Colonic mucosa (tissue), 4 donors: Measurements from ENCODE around the gene OR2A25. TPM values are rescaled to one million over a fixed set of nuclear protein-coding genes. Genes with fewer than 3 reads are reported as not detected.

ENCODE experiments used
- DNase-seq: peaks from one replicate; pipeline ENCODE4 v3.0.0-alpha.2; 2020
- H3K27ac ChIP-seq: fragments of 200-600 bp; one replicate; pipeline ENCODE4 v1.8.0; 2021
- H3K27me3 ChIP-seq: fragments of 200-600 bp; one replicate; pipeline ENCODE4 v1.8.0; 2021
- H3K36me3 ChIP-seq: fragments of 200-600 bp; one replicate; pipeline ENCODE4 v1.8.0; 2021
- H3K4me1 ChIP-seq: fragments of 200-600 bp; one replicate; pipeline ENCODE4 v1.8.0; 2021; ENCODE audit warnings: mild to moderate bottlenecking
- H3K4me3 ChIP-seq: fragments of 200-600 bp; one replicate; pipeline ENCODE4 v1.8.0; 2021
- H3K9ac ChIP-seq, 2 donors: one replicate each; pipeline ENCODE4 v1.7.0; 2013; ENCODE audit warnings: control low read depth in 2 of 2, low read depth in 2 of 2, low read length in 2 of 2
- H3K9me3 ChIP-seq: fragments of 200-600 bp; one replicate; pipeline ENCODE4 v1.8.0; 2021
- intact Hi-C: fragments of 100-400 bp; cut with DNase I; formaldehyde crosslinking; loops from one replicate; pipeline ENCODE4 v1.14.1; 2022
- total RNA-seq, 2 donors: library from RNA; stranded (reverse); fragmentation: NEBNext Ultra II Directional in 1 of 2; extraction: Animal tissue kit (Norgen Biotek cat#: 25700) in 1 of 2; gene quantifications; one replicate each; pipeline ENCODE4 v1.2.1, GENCODE V29; 2021
- TF ChIP-seq, protein P1 (sequence below): fragments of 200-600 bp; IDR thresholded peaks from one replicate; pipeline ENCODE4 v1.8.0; 2022; ENCODE audit warnings: antibody characterized with exemption, mild to moderate bottlenecking
- donor health status: healthy.
- donor health status: DM: no; HTN: no; CAD: no.
- donor health status: DM: no; HTN: no; CAD: no.

OR2A25 gene
- total RNA-seq, 2 donors from 2014 or later: not detected

DNA sequence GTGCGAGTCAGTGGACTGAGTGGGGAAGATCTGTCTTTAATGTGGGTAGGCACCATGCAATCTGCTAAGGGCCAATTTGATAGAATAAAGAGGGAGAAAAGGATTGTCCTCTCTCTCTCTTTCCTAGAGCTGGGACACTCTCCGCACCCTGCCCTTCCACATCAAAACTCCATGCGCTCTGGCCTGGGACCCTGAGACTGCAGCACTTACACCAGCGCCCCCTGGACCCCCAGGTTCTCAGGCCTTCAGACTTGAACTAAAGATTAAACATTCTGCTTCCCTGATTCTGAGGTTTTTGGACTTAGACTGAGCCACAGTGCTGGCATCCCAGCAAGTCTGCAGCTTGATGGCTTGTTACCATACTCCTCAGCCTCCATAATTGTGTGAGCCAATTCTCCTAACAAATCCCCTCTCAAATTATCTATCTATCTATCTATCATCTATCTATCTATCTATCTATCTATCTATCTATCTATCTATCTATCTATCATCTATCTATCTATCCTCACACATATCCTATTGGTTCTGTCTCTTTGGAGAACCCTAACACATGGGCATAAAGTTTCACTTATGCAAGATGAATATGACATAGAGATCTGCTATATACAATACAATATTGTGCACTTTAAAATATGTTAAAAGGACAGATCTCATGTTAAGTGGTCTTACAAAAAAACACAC is 43.3 kb upstream of the OR2A25 start:
- H3K4me3 ChIP-seq: no peak overlapping the region
- H3K36me3 ChIP-seq: no peaks in the 10 kb centered on the region
- H3K27me3 ChIP-seq: no peaks in the 10 kb centered on the region
- H3K9ac ChIP-seq: no peak overlapping the region
- H3K27ac ChIP-seq: no peak overlapping the region
- no peaks in the 10 kb centered on the region for H3K9me3 ChIP-seq
- no peaks in the 10 kb centered on the region for H3K4me1 ChIP-seq
- DNase-seq: no peak
- intact Hi-C loops: no loop called here
- TF ChIP-seq, protein P1, sequence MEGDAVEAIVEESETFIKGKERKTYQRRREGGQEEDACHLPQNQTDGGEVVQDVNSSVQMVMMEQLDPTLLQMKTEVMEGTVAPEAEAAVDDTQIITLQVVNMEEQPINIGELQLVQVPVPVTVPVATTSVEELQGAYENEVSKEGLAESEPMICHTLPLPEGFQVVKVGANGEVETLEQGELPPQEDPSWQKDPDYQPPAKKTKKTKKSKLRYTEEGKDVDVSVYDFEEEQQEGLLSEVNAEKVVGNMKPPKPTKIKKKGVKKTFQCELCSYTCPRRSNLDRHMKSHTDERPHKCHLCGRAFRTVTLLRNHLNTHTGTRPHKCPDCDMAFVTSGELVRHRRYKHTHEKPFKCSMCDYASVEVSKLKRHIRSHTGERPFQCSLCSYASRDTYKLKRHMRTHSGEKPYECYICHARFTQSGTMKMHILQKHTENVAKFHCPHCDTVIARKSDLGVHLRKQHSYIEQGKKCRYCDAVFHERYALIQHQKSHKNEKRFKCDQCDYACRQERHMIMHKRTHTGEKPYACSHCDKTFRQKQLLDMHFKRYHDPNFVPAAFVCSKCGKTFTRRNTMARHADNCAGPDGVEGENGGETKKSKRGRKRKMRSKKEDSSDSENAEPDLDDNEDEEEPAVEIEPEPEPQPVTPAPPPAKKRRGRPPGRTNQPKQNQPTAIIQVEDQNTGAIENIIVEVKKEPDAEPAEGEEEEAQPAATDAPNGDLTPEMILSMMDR: no peak

DNA sequence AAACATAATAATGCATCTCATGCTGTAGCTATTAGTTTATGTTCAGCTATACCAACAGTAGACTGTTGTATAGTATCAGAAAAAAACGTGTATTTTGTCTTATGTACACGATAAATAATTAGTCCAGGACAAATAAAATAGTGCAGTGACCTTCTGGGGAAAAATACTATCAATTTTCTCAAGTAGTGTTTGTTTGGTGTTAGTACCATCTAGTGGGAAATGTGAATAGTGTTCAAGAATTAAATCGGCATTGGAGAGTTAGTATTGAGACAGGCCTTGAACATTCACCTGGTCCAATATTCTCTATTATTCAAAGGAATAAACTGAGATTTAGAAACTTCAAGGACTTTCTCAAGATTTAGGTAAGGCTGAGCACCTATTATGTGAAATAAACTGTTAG is 42.5 kb upstream of the OR2A25 start:
- H3K4me3 ChIP-seq: no peak overlapping the region
- intact Hi-C loops: no loop called here
- no peak overlapping the region for H3K27ac ChIP-seq
- no peaks in the 10 kb centered on the region for H3K9me3 ChIP-seq
- TF ChIP-seq, protein P1: peak; percentile 29
- H3K27me3 ChIP-seq: no peaks in the 10 kb centered on the region
- no peak for DNase-seq
- no peaks in the 10 kb centered on the region for H3K36me3 ChIP-seq
- no peaks in the 10 kb centered on the region for H3K4me1 ChIP-seq
- no peak overlapping the region for H3K9ac ChIP-seq

DNA sequence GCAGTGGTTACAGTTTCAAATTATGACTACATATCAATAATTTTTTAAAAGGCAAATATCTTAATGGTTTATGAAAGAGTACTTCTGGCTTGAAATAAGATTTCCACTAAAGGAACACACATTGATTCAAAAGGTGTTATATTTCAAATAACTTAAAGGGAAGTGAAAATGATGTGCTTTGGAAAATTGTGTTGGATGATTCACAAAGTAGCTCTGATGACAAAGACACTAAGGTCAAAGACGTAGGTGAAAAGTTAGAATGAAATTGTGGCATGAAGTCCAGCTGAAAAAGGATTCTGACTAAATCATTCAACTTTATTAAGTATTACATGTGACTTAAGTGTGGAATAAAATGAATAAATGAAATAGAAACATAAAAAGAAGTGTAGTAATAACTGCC is 41.6 kb upstream of the OR2A25 start:
- Histone ChIP-seq H3K4me1 (no peaks in the 10 kb centered on the region), H3K27ac (no peak overlapping the region), H3K9ac (no peak overlapping the region), H3K4me3 (no peak overlapping the region), H3K9me3 (no peaks in the 10 kb centered on the region), H3K36me3 (no peaks in the 10 kb centered on the region), H3K27me3 (no peaks in the 10 kb centered on the region)
- intact Hi-C loops: no loop called here
- DNase-seq: no peak
- TF ChIP-seq, protein P1: no peak

DNA sequence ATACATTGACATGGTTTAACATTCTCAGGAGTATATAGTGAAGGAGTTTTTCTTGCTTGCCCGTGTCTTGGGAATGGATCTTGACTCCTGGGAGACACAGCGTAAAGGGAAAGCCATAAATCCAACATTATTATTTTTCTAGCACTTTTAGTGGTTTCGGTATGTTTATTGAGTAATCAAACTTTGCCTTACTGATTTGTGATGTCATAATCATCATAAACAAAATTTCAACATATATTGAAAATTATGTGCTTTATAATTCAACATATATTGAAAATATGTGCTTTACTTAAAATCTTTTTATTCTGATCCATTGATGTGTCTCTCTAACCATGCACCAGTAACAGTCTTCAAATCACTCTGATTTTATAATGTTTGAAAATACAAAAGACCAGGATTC is 41.1 kb upstream of the OR2A25 start:
- TF ChIP-seq, protein P1: no peak
- intact Hi-C loops: no loop called here
- Histone ChIP-seq H3K4me1 (no peaks in the 10 kb centered on the region), H3K4me3 (no peak overlapping the region), H3K9me3 (no peaks in the 10 kb centered on the region), H3K36me3 (no peaks in the 10 kb centered on the region), H3K9ac (no peak overlapping the region), H3K27ac (no peak overlapping the region), H3K27me3 (no peaks in the 10 kb centered on the region)
- no peak for DNase-seq

DNA sequence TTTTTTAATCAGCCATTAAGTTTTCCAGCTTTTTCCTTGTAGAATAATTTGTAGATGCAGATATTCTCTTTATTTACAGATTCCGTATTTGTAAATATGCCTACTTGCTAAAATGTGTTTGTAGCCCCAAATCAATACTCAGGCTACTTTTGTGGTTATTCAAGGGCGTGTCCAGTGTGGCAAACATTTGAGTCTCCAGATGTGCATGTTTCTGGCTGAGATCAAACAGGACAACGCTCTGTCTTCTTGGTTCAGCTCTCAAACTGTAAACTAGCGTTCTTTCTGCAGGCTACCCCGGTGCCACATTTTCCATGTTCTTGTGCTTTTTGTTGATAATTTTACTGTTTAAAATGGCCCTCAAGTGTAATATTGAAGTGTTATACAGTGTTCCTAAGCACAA is 37.1 kb upstream of the OR2A25 start:
- TF ChIP-seq, protein P1: no peak
- intact Hi-C loops: no loop called here

More for the DNA sequence above, 37.1 kb upstream of the OR2A25 start:
- no peaks in the 10 kb centered on the region for H3K27me3 ChIP-seq
- no peaks in the 10 kb centered on the region for H3K36me3 ChIP-seq
- DNase-seq: no peak
- no peaks in the 10 kb centered on the region for H3K9me3 ChIP-seq
- no peak overlapping the region for H3K27ac ChIP-seq
- no peak overlapping the region for H3K9ac ChIP-seq
- no peak overlapping the region for H3K4me3 ChIP-seq
- H3K4me1 ChIP-seq: no peaks in the 10 kb centered on the region
